OCI-LY1 (cell line): ENCODE measurements around the gene IPO4.

Source experiments
- CTCF ChIP-seq: fragments of 200-600 bp; sonication (generic), shearing (Covaris generic); IDR thresholded peaks from 2 replicates; pipeline ENCODE4 v1.5.1; 2017; ENCODE audit warnings: mild to moderate bottlenecking, antibody characterized with exemption, low read length, moderate library complexity, mixed read lengths
- EZH2 ChIP-seq: fragments of 200-600 bp; sonication (generic), shearing (Covaris generic); IDR thresholded peaks from 2 replicates; pipeline ENCODE4 v1.8.0; 2017; ENCODE audit warnings: borderline replicate concordance, mixed run types, mild to moderate bottlenecking, antibody characterized with exemption, low read length, moderate library complexity, mixed read lengths

- no peak for TF ChIP-seq CTCF
- no peak for TF ChIP-seq EZH2
Observed at GRCh38 chr14:24133735-24134134, 54.9 kb downstream of the IPO4 start.
